ENCODE results near the gene PRDX2. TPM values are rescaled to one million over a fixed set of nuclear protein-coding genes. Genes with fewer than 3 reads are reported as not detected.

The PRDX2 gene
- 52.5 and 53.2 TPM in 2 replicates for total RNA-seq (2013; cell fraction: nucleolus; rRNA removed)
- total RNA-seq (2014; rRNA removed) (367 and 392 TPM in 2 replicates), total RNA-seq (2014; rRNA removed; fragmentation: Illumina TruSeq; extraction: Trizol) (230 and 258 TPM in 2 replicates), total RNA-seq (2021) (274 and 279 TPM in 2 replicates), polyA plus RNA-seq (2011; rRNA removed) (45.7 and 93.0 TPM in 2 replicates), polyA plus RNA-seq (2014; fragmentation: Illumina TruSeq; extraction: Trizol) (110 and 338 TPM in 2 replicates), polyA plus RNA-seq (2014; fragmentation: Nextera tagmentation; extraction: Ambion mirVana) (100 to 1,000 TPM; 670 to 812 TPM), polyA plus RNA-seq (2014; rRNA removed) (327 and 338 TPM in 2 replicates), polyA plus RNA-seq (2016; fragmentation: Nextera tagmentation; extraction: Ambion mirVana) (100 to 1,000 TPM; 349 to 384 TPM), polyA minus RNA-seq (2011; rRNA and poly(A)+ RNA removed) (69.4 and 109 TPM in 2 replicates), Bru-seq, nascent RNA (percentile 78 among the genes with signal in this experiment), BruChase-seq, experiment 1, labeled RNA remaining after a 6-hour chase (percentile 80 among the genes with signal in this experiment), BruChase-seq, experiment 2, labeled RNA remaining after a 2-hour chase (percentile 74 among the genes with signal in this experiment)
- polyA plus RNA-seq (2011; ENCODE audit: low read depth), result 150 TPM
- polyA plus RNA-seq (2011; cell fraction: cytosol; rRNA removed), result 234 and 251 TPM in 2 replicates
- polyA plus RNA-seq (2011; cell fraction: nucleus; rRNA removed), result 136 and 184 TPM in 2 replicates
- polyA plus RNA-seq (2012), result 214 and 229 TPM in 2 replicates
- polyA minus RNA-seq (2011; cell fraction: cytosol; rRNA and poly(A)+ RNA removed), result 53.4 and 56.9 TPM in 2 replicates
- polyA minus RNA-seq (2011; cell fraction: nucleus; rRNA and poly(A)+ RNA removed), result 26.4 and 43.7 TPM in 2 replicates
- long read RNA-seq, experiment 1, transcript PRDX2-201 (6 exons, 987 nt), result major isoform, 213 of 221 reads
- long read RNA-seq, experiment 1, partial matches to known transcripts, result 5 of 221 reads
- long read RNA-seq, experiment 1, other reads (novel, unspliced or antisense), result 3 of 221 reads
- long read RNA-seq, experiment 2, transcript PRDX2-201 (6 exons, 987 nt), result major isoform, 362 of 378 reads
- long read RNA-seq, experiment 2, partial matches to known transcripts, result 14 of 378 reads
- long read RNA-seq, experiment 2, other reads (novel, unspliced or antisense), result 2 of 378 reads

GRCh38 chr19:12801466-12802266 lies at the start of gene PRDX2, which contains the start of gene THSD8:
TSS of gene PRDX2 (minus strand) at chr19:12801800. CDS start at chr19:12801261, 539 bp downstream.
TSS of gene THSD8 (plus strand) at chr19:12802069. CDS start at chr19:12802072, 3 bp downstream.
- Histone ChIP-seq H3K4me3 (peak within 1 kb of the TSS; percentile 95), H4K20me1 (ENCODE audit: control insufficient read depth, insufficient read depth) (no peaks in the 10 kb centered on the region), H3K9ac (ENCODE audit: control insufficient read depth, insufficient read depth, low read length) (peak within 1 kb of the TSS; percentile 79), H3K27ac (ENCODE audit: control insufficient read depth, insufficient read depth) (peak within 1 kb of the TSS; percentile 63), H2AFZ (ENCODE audit: control insufficient read depth, low read depth, low read length) (peak within 1 kb of the TSS; percentile 88), H3K27me3 (replicated peaks in 1 of 2; ENCODE audit: control insufficient read depth in 2 of 2, insufficient read depth in 2 of 2, low read length in 1 of 2) (no peaks in the 10 kb centered on the region), H3K9me3 (replicated peaks; ENCODE audit: control insufficient read depth, insufficient read depth, low read length) (no peaks in the 10 kb centered on the region), H3K79me2 (ENCODE audit: control insufficient read depth, insufficient read depth, low read length) (peaks cover 13% of the 10 kb centered on the region), H3K36me3 (ENCODE audit: control insufficient read depth in 2 of 2, insufficient read depth in 2 of 2, low read length in 1 of 2) (peaks cover 0 to 1% of the 10 kb centered on the region in 2 experiments; a peak in 2 of 4 replicates), H3K4me2 (ENCODE audit: control insufficient read depth, insufficient read depth) (peak within 1 kb of the TSS; percentile 98), H3K4me1 (ENCODE audit: control insufficient read depth, insufficient read depth, low read length) (peaks cover 14% of the 10 kb centered on the region)
- ChIA-PET SMC1A (ENCODE audit: uncharacterized antibody, unreplicated experiment) (interaction anchor here (0.8 to 11.5 kb wide), 6 partner anchors 22 to 46 kb away, joined by 3 to 240 read pairs (median 4); no protein-coding TSS in a partner anchor), RAD21 (ENCODE audit: unreplicated experiment) (interaction anchor here (1.0 to 11.4 kb wide), 3 partner anchors 10 to 47 kb away, joined by 3 to 303 read pairs (median 4); partner anchors contain the start of gene HOOK2), CTCF (interaction anchor here (0.7 to 12.9 kb wide), 8 partner anchors 24 to 164 kb away, joined by 3 to 426 read pairs (median 6); no protein-coding TSS in a partner anchor), POLR2A (interaction anchor here (1.0 to 2.2 kb wide), 7 partner anchors 9 to 80 kb away, joined by 3 to 9 read pairs (median 6); partner anchors contain the start of gene JUNB)
- FAIRE-seq, result no peak
- in situ Hi-C loops (cut with MboI) (no loop called here), intact Hi-C loops (cut with micrococcal nuclease; ENCODE audit: unreplicated experiment) (no loop called here)
- peak; percentile 83 for ATAC-seq
- no TSS peak for BruUV-seq (replicated peaks)
- DNase-seq (ENCODE audit: low read depth, low spot score), result no peak
- WGBS (ENCODE audit: insufficient coverage, insufficient replicate concordance, low lambda C conversion rate, missing lambda C conversion rate), result 1% methylated on average over 59 of the region's 78 CpGs
- TF ChIP-seq E4F1 (IDR thresholded peaks at IDR 0.05; ENCODE audit: borderline replicate concordance, partially characterized antibody) (peak; percentile 60), KDM1A (IDR thresholded peaks at IDR 0.05; ENCODE audit: borderline replicate concordance) (no peak), RELA (IDR thresholded peaks at IDR 0.05; ENCODE audit: borderline replicate concordance, partially characterized antibody) (peak; percentile 57), BCL11A (IDR thresholded peaks at IDR 0.05; ENCODE audit: low read depth, low read length) (no peak), ATF7 (IDR thresholded peaks at IDR 0.05; ENCODE audit: low read depth) (peak; percentile 92), TBL1XR1 (IDR thresholded peaks at IDR 0.05; ENCODE audit: low read depth, low read length) (no peak), SREBF1 (IDR thresholded peaks at IDR 0.05; ENCODE audit: low read length) (peak; percentile 99), GATAD2B (conservative IDR thresholded peaks at IDR 0.05; ENCODE audit: low read depth) (peak; percentile 92), RUNX3 (IDR thresholded peaks at IDR 0.05; ENCODE audit: low read length) (peak; percentile 59), SKIL (IDR thresholded peaks at IDR 0.05; ENCODE audit: low read depth, poor library complexity, severe bottlenecking) (no peak), RELB (IDR thresholded peaks at IDR 0.05; ENCODE audit: low read depth) (peak; percentile 68; the same call in 1 of the 2 replicates), BACH1 (IDR thresholded peaks at IDR 0.05; ENCODE audit: borderline replicate concordance) (peak; percentile 88; the same call in 1 of the 2 replicates)

Data from GM12878 (cell line).